DOHH2 (cell line): Measurements from ENCODE around the gene SOX1.

Source experiments
- CTCF ChIP-seq: fragments of 200-600 bp; sonication (generic); IDR thresholded peaks from one replicate; pipeline ENCODE4 v1.5.1; 2014; ENCODE audit warnings: antibody characterized with exemption, mild to moderate bottlenecking, low read depth, low read length; ENCODE audit not compliant: poor library complexity, severe bottlenecking
- EZH2phosphoT487 ChIP-seq: fragments of 200-600 bp; sonication (generic); IDR thresholded peaks from 2 replicates; pipeline ENCODE4 v1.6.1; 2017; ENCODE audit warnings: borderline replicate concordance, mild to moderate bottlenecking, antibody characterized with exemption, low read length, moderate library complexity, mixed read lengths

- TF ChIP-seq CTCF: no peak
- TF ChIP-seq EZH2phosphoT487: no peak
Measured at GRCh38 chr13:112120031-112120373, 53.1 kb downstream of the SOX1 start.
